Natural killer cell treated with Interleukin-12 subunit alpha and Interleukin-12 subunit beta and Interleukin-15 and Interleukin-18, amount 100 ng/mL, for 72 hours (primary cell): ENCODE results near the gene PSMC1. TPM values are rescaled to one million over a fixed set of nuclear protein-coding genes. Genes with fewer than 3 reads are reported as not detected.
A peak's percentile ranks its signal among the peaks of the same experiment; 100 is the strongest.

Experiments used
- ATAC-seq, 2 donors: fragments of 150-1000 bp; cut with Tn5 transposase in 1 of 2; sonication (Bioruptor Pico), chemical (Tn5 transposase) in 1 of 2; 2 replicates each; pipeline ENCODE4 v1.10.0; 2021
- DNase-seq: peaks from one replicate; pipeline ENCODE4 v3.0.0; 2022; ENCODE audit warnings: low spot score
- H3K27ac Mint-ChIP-seq, 2 donors: 1 replicate in 1 of 2; 2 replicates in 1 of 2; pipeline ENCODE4 v1.8.0; 2022; ENCODE audit warnings: mixed read lengths in 2 of 2, mild to moderate bottlenecking in 1 of 2, moderate library complexity in 1 of 2
- H3K27me3 Mint-ChIP-seq, 2 donors: 1 replicate in 1 of 2; 2 replicates in 1 of 2; pipeline ENCODE4 v1.8.0; 2022; ENCODE audit warnings: mixed read lengths in 2 of 2
- H3K36me3 Mint-ChIP-seq: one replicate; pipeline ENCODE4 v1.8.0; 2022; ENCODE audit warnings: mixed read lengths
- H3K4me1 Mint-ChIP-seq, 2 donors: 1 replicate in 1 of 2; 2 replicates in 1 of 2; pipeline ENCODE4 v1.8.0; 2022; ENCODE audit warnings: low read depth in 2 of 2, mixed read lengths in 2 of 2, mild to moderate bottlenecking in 1 of 2
- H3K4me3 Mint-ChIP-seq: one replicate; pipeline ENCODE4 v1.8.0; 2022; ENCODE audit warnings: mixed read lengths
- H3K9me3 Mint-ChIP-seq: 2 replicates; pipeline ENCODE4 v1.8.0; 2022; ENCODE audit warnings: mixed read lengths
- total RNA-seq, 2 donors: library from RNA; stranded (reverse); gene quantifications; one replicate each; pipeline ENCODE4 v1.2.3, GENCODE V29; 2022

The PSMC1 gene
- total RNA-seq, 2 donors from 2014 or later, result 142 to 145 TPM

DNA sequence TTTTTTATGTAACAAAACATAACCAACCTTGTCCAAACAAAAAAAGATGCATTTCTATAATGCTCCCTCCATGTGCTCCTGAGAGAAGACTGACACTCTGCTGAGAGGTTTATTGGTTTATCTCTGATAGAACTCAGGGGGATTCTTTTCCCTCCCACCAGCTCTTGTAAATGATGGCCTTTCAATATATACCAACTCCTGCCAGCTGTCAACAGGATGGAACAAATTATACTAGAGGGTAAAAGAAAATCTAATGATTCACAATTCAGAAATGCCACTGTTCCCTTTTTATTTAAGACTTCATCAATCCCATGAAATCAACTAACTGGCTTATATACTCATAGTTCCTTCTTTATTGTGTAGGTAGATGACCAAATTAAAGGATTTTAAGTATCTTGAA lies 25.4 kb downstream of the PSMC1 start:
- ATAC-seq (no peak), DNase-seq (no peak)
- no peaks in the 10 kb centered on the region for H3K9me3 Mint-ChIP-seq
- no peaks in the 10 kb centered on the region for H3K36me3 Mint-ChIP-seq
- H3K4me1 Mint-ChIP-seq, result peaks cover 0 to 3% of the 10 kb centered on the region in 2 donors
- H3K4me3 Mint-ChIP-seq, result no peak overlapping the region
- H3K27ac Mint-ChIP-seq, result no peak overlapping the region
- H3K27me3 Mint-ChIP-seq, result no peaks in the 10 kb centered on the region

- ATAC-seq (no peak), DNase-seq (no peak)
- Mint-ChIP-seq H3K9me3 (no peaks in the 10 kb centered on the region), H3K27ac (no peak overlapping the region), H3K27me3 (no peaks in the 10 kb centered on the region), H3K36me3 (no peaks in the 10 kb centered on the region), H3K4me3 (no peak overlapping the region), H3K4me1 (no peaks in the 10 kb centered on the region)
Observed at GRCh38 chr14:90287791-90288190, 31.4 kb downstream of the PSMC1 start.

- ATAC-seq, result peak; percentile 48 to 86
- H3K27me3 Mint-ChIP-seq, result no peaks in the 10 kb centered on the region
- H3K36me3 Mint-ChIP-seq, result peaks cover 1% of the 10 kb centered on the region
- H3K4me3 Mint-ChIP-seq, result no peak overlapping the region
- DNase-seq, result no peak
- no peaks in the 10 kb centered on the region for H3K9me3 Mint-ChIP-seq
- no peaks in the 10 kb centered on the region for H3K4me1 Mint-ChIP-seq
- H3K27ac Mint-ChIP-seq, result no peak overlapping the region
Observed at GRCh38 chr14:90288651-90289355, 32.5 kb downstream of the PSMC1 start.

- ATAC-seq (no peak), DNase-seq (no peak)
- Mint-ChIP-seq H3K36me3 (peaks cover 9% of the 10 kb centered on the region), H3K27ac (no peak overlapping the region), H3K4me1 (no peaks in the 10 kb centered on the region), H3K9me3 (no peaks in the 10 kb centered on the region), H3K4me3 (no peak overlapping the region), H3K27me3 (no peaks in the 10 kb centered on the region)
Observed at GRCh38 chr14:90290337-90291011, 34.1 kb downstream of the PSMC1 start.

DNA sequence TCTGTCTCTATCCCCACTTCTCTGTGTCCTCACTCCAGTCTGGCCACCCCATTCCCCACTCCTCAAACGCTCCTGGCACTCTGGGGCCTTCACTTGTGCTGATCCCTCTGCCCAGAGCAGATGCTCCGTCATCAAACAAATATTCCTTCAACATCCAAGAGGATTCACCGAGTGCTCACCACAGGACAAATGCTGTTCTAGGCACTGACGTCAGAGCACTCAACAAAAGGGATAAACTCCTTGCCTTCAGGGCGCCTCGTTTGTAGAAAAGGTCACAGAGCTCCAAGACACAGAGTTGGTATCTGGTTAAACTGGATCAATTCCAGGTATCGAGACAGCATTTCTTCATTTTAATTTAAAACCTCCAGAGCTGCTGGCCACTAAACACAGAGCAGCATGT lies 35.3 kb downstream of the PSMC1 start:
- Mint-ChIP-seq H3K4me3 (no peak overlapping the region), H3K36me3 (peaks cover 9% of the 10 kb centered on the region), H3K27ac (no peak overlapping the region), H3K27me3 (no peaks in the 10 kb centered on the region), H3K9me3 (no peaks in the 10 kb centered on the region), H3K4me1 (no peaks in the 10 kb centered on the region)
- ATAC-seq, result no peak
- no peak for DNase-seq

GRCh38 chr14:90293766-90294730 lies 37.7 kb downstream of the PSMC1 start:
- DNase-seq (no peak), ATAC-seq (no peak)
- no peaks in the 10 kb centered on the region for H3K9me3 Mint-ChIP-seq
- peaks cover 9% of the 10 kb centered on the region for H3K36me3 Mint-ChIP-seq
- no peaks in the 10 kb centered on the region for H3K4me1 Mint-ChIP-seq
- no peak overlapping the region for H3K4me3 Mint-ChIP-seq
- H3K27me3 Mint-ChIP-seq, result no peaks in the 10 kb centered on the region
- H3K27ac Mint-ChIP-seq, result no peak overlapping the region

DNA sequence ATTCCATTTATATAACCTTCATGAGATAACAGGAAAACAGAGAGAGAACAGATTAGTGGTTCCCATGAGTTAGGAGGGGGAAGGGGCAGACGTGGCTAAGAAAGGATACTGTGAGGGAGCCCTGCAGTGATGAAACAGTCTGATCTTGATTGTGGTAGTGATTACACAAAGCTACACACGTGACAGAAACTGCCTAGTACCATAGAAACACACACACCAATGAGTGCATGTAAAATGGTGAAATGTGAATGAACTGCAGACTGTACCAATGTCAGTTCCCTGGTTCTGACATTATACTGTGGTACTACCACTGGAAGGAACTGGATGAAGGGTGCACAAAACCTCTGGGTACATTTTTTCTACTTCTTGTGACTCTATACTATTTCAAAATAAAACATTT lies 38.5 kb downstream of the PSMC1 start:
- Mint-ChIP-seq H3K9me3 (no peaks in the 10 kb centered on the region), H3K27ac (no peak overlapping the region), H3K4me3 (no peak overlapping the region), H3K27me3 (no peaks in the 10 kb centered on the region), H3K36me3 (peaks cover 9% of the 10 kb centered on the region), H3K4me1 (no peaks in the 10 kb centered on the region)
- peak in 1 of 2 donors; percentile 49 for ATAC-seq
- no peak for DNase-seq

DNA sequence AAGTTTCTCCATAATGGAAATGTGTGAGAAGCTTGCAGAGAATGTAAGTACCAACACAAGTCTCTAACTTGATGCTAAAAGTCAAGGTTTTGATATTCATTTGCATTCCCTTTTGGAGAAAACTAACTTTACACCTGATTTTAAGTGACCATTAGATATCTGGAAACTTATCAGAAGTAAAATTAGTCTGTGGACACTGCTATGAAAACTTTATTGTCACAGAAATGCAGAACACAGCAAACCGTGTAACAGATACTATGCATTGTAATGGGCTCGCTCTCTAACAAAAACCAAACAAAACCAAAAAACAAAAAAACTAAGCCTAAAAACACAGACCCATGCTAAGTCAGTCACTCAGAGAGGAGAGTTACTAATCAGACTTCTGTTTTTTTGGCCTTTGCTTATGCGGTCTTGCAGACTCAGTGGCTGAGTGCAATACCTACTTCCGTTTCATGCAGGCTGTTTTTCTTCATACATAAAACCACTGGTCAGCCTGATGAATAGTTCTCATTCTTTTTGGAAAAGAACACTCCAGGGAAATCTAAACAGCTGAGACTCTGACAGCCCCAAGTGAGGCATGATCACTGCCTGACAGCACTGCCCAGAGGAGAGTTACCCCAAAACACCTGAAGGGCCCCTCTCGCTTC lies 39.6 kb downstream of the PSMC1 start:
- Mint-ChIP-seq H3K27me3 (no peaks in the 10 kb centered on the region), H3K36me3 (peaks cover 15% of the 10 kb centered on the region), H3K9me3 (no peaks in the 10 kb centered on the region), H3K4me1 (peaks cover 7 to 8% of the 10 kb centered on the region in 2 donors), H3K27ac (no peak overlapping the region), H3K4me3 (no peak overlapping the region)
- DNase-seq, result no peak
- no peak for ATAC-seq

DNA sequence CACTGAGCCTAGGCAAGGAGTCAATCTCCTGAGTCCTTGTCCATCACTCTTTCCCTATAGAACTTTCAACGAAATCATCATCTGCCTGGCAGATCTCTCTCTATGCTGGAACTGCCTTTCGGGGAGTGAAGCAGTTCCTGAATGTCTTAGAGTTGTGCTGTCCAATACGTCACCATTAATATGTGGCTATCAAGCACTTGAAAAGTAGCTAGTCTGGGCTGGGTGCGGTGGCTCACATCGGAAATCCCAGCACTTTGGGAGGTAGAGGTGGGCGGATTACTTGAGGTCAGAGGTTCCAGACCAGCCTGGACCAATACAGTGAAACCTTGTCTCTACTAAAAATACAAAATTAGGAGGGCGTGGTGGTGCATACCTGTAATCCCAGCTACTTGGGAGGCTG lies 40.3 kb downstream of the PSMC1 start:
- Mint-ChIP-seq H3K27me3 (no peaks in the 10 kb centered on the region), H3K4me3 (no peak overlapping the region), H3K36me3 (peaks cover 15% of the 10 kb centered on the region), H3K4me1 (peaks cover 10 to 13% of the 10 kb centered on the region in 2 donors), H3K27ac (no peak overlapping the region), H3K9me3 (no peaks in the 10 kb centered on the region)
- no peak for DNase-seq
- ATAC-seq, result no peak

- H3K4me3 Mint-ChIP-seq, result no peak overlapping the region
- no peak for ATAC-seq
- no peak for DNase-seq
- H3K36me3 Mint-ChIP-seq, result peaks cover 19% of the 10 kb centered on the region
- H3K9me3 Mint-ChIP-seq, result no peaks in the 10 kb centered on the region
- H3K4me1 Mint-ChIP-seq, result peaks cover 10 to 13% of the 10 kb centered on the region in 2 donors
- no peaks in the 10 kb centered on the region for H3K27me3 Mint-ChIP-seq
- no peak overlapping the region for H3K27ac Mint-ChIP-seq
Observed at GRCh38 chr14:90297876-90298629, 41.7 kb downstream of the PSMC1 start.

- no peak for ATAC-seq
- Mint-ChIP-seq H3K9me3 (no peaks in the 10 kb centered on the region), H3K27ac (peak overlapping the region; percentile 23 to 57), H3K36me3 (peaks cover 20% of the 10 kb centered on the region), H3K4me3 (no peak overlapping the region), H3K27me3 (no peaks in the 10 kb centered on the region), H3K4me1 (peaks cover 12 to 13% of the 10 kb centered on the region in 2 donors)
- no peak for DNase-seq
Observed at GRCh38 chr14:90299408-90299807, 43.1 kb downstream of the PSMC1 start.

DNA sequence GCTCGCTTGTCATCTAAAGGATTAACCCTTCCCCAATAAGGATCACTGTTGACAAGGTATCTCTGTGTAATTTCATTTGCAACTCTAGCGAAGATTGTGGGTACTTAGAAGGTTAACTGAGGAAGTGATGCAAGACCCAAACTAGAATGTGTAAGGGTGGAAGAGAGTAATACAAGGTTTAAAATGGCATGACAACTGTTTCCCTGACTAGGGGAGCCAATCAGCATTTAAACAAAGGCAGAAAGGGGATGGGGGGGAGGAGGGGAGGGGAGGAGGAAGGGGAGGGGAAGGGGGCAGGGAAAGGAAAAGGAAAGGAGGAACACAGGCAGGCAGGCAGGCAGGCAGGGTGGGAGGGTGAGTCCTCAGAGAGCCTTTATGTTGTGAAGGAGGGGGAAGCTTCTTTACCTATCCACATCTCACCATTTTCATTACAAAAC lies 44.3 kb downstream of the PSMC1 start:
- Mint-ChIP-seq H3K4me1 (peaks cover 12 to 18% of the 10 kb centered on the region in 2 donors), H3K27me3 (no peaks in the 10 kb centered on the region), H3K36me3 (peaks cover 31% of the 10 kb centered on the region), H3K9me3 (no peaks in the 10 kb centered on the region), H3K4me3 (peak overlapping the region; percentile 11), H3K27ac (peak overlapping the region; percentile 57 to 86)
- DNase-seq, result no peak
- ATAC-seq, result peak; percentile 36 to 51

- no peaks in the 10 kb centered on the region for H3K9me3 Mint-ChIP-seq
- H3K4me3 Mint-ChIP-seq, result no peak overlapping the region
- ATAC-seq, result no peak
- no peaks in the 10 kb centered on the region for H3K27me3 Mint-ChIP-seq
- peaks cover 12 to 18% of the 10 kb centered on the region in 2 donors for H3K4me1 Mint-ChIP-seq
- peak overlapping the region; percentile 57 to 86 for H3K27ac Mint-ChIP-seq
- no peak for DNase-seq
- H3K36me3 Mint-ChIP-seq, result peaks cover 32% of the 10 kb centered on the region
Observed at GRCh38 chr14:90301122-90301521, 44.8 kb downstream of the PSMC1 start.
